ENCODE data around the gene SRMS.
"Not testable (repeated sequence)": the region's sequence is repeated elsewhere in the genome, so short reads cannot be mapped to it uniquely, and the experiment has no call there.

Gene SRMS

DNA sequence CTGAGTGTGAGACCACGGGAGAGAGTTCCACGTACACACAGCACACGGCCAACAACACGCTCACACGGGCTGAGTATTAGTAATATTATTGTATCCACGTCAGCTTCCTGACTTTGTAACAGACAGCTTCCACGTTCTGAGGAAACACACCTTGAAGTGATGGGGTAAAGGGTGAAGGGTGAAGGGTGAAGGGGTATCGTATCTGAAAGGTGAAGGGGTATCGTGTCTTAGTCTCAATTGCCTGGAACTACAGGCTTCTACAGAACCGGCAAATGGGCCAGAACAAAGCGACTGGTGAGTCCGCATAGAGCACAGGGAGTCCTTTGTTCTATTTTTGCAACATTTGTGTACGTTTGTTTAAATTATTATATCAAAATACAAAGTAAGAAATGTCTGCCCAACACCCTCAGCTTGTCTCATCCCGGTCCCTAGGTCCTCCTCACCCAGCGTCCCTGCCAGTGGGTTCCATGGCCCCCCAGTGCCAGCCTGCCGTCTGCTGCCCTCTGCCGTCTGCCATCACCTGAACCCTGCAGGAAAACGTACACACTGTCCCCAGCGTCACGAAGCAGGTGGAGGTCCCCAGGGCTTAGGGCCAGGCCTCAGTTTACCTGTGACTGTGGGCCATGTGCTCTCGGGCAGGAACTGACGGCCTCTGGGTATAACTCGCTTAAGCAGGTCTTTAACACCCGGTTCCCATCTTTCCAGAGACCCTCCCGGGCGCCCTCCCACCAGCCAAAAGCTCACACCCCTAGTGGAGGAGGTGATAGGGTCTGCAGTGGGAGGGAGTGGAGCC is 30.9 kb upstream of the SRMS start:
- DNase-seq = no peak

GRCh38 chr20:63577317-63577894 is 29.9 kb upstream of the SRMS start:
- no peak for DNase-seq

DNA sequence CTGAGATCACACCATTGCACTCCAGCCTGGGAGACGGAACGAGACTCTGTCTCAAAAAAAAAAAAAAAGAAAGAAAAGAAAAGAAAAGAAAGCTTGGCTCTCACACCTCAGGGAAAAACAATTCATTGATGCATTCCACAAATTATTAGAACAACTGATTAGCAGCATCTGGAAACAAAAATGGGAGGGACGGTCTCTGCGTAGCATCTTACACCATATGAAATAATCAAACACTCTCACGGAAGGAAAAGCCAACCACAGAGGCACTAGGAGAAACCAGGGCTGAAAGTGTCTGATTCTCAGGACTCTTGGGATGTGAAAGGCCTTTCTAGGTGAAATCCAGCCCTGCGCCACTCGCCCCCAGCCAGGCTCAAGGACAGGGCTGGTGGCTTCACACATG is 28.8 kb upstream of the SRMS start:
- no peak for DNase-seq

- DNase-seq = no peak
Observed at GRCh38 chr20:63574829-63575743, 27.5 kb upstream of the SRMS start.

DNA sequence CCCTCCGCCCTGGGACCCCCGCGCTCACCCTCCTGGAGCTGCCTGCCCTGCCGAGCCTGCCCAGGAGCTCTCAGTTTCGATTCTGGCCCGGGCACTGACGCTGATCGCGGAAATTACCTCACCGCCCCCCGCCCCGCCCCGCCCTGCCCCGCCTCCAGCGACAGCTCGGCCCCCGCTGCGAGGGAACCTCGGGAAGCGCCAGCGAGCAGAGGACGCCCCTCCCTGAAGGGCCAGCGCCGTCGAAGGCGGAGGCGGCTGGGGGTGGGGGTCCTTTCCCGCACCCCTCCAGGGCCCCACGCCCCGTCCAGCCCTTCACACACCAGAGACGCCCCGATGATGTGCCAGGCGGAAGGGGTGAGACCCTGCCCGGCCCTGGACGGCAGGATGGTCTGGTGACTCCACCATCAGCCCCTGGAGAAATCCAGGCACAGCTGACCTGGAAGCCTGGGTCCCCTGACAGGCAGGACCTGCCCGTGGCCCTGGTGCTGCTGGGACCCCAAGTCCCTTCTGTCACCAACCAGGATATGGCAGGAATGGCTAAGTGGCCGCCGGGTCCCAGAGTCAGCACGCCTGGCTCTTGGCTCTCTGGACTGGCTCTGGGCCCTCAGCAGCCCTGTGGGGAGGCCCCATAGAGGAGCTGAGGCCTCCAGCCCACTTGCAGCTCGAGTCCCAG is 26.7 kb upstream of the SRMS start, which contains the start of gene HELZ2:
Gene HELZ2, minus strand, starts transcription at position 84 of the 673 bp plus-strand sequence. CDS start 1,854 bp downstream, outside the sequence.
- DNase-seq = no peak

DNA sequence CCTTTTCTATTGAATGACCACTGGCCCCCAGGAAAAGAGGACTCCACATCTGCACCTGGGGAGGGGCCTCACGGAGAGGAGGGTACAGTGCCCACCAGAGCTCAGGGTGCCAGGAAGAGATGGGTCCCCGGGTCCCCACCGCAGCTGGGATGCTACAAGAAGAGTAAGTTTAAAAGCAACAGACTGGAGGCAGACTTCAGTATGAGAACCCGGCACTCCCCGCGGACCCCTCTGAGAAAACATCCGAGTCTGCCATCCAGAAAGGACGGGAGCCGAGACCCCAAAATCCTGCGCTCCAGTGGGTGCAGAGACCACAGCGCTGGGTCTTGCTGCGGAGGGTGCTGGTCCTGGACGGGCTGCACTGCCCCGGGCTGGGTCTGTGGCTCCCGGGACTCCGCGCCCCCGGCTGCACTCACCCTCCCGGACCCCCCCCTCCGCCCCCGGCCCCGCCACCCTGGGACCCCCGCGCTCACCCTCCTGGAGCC is 26.1 kb upstream of the SRMS start:
- DNase-seq = no peak

- DNase-seq = no peak
Observed at GRCh38 chr20:63572788-63573646, 25.5 kb upstream of the SRMS start.

GRCh38 chr20:63572071-63572787 is 24.7 kb upstream of the SRMS start:
- no peak for DNase-seq

- DNase-seq = not testable (repeated sequence)
Observed at GRCh38 chr20:63571087-63571478, 23.5 kb upstream of the SRMS start.

GRCh38 chr20:63570281-63571086 is 22.9 kb upstream of the SRMS start:
- no peak for DNase-seq

GRCh38 chr20:63568986-63569949 is 21.7 kb upstream of the SRMS start:
- no peak for DNase-seq

DNA sequence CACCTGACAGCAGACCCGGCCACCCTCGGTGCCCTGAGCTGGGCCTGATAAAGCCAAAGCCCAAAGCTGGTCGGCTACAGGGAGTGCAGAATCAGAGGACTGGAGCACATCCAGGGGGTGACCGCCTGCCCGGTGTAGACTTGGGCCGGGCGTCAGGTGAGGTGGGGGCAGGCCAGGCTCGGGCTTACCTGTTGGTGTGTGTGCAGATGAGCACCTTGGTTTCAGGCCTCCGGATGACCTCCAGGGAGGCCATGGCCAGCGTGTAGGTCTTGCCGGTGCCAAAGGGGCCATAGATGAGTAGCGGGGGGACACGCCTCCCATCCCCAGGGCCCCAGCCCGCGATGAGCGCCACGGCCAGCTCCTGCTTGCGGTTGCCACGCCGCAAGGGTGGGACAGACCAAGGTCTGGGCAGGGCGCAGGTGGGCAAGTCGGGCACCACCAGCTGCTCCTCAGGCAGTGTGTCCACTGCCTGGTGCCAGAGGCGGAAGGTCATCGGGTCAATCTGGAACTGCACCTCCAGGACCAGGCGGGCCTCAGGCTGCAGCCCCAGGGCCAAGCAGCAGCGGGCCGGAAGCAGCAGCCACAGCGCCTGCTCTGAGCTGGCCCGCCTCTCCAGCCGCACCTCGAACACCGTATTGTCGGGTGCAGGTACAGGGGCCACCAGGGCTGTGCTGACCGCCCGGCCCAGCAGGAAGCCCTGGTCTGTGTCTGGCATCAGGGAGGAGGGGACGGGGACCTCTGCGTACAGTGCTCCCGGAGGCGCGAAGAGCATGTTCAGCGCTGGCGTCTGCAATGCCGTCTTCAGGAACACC is 20.8 kb upstream of the SRMS start:
- no peak for DNase-seq

DNA sequence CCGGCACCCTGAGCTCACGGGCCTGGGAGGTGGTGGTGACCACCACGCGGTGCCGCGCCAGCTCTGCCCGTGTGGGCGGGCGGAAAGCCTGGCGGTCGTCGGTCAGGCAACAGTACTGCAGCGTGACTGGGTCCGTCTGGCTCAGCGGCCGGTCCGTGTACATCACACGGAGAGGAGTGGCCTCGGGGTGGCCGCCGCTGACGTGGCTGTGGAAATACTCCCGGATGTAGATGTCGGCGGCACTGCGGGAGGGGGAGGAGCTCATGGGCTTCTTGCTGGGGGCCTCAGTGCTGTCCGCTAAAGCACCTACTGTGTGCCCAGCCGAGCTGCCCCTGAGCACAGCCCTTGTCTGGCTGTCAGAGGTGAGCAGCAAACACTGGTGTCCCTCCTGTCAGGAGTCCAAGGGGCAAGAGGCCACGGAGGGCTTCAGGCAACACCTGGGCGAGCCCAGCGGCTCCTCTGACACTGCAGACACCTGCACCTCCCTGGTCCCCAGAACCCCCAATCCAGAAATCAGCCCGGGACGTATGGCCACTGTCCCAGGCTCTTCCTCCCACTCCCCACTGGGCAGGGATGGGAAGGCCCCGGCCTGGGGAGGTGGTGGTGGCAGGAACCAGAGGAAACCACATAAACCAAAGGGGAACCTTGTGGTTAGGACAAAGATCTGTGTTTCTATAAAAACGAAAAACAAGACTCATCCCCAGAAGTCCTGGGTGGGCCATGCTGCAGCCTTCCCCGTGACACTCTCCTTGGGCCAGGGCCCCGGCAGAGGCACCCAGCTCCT is 20.0 kb upstream of the SRMS start:
- no peak for DNase-seq

DNA sequence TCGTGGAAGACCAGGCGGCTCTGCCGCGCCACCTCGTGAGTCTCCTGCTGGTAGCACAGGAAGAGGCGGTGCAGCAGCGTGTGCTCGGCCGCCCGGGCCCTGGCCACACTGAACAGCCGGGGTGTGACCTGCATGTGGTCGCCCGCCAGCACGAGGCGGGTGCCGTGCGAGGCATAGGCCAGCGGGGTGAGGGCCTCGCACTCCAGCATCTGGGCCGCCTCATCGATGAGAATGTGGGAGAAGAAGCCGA is 19.5 kb upstream of the SRMS start:
- DNase-seq = no peak

- no peak for DNase-seq
Observed at GRCh38 chr20:63566395-63567135, 19.0 kb upstream of the SRMS start.

DNA sequence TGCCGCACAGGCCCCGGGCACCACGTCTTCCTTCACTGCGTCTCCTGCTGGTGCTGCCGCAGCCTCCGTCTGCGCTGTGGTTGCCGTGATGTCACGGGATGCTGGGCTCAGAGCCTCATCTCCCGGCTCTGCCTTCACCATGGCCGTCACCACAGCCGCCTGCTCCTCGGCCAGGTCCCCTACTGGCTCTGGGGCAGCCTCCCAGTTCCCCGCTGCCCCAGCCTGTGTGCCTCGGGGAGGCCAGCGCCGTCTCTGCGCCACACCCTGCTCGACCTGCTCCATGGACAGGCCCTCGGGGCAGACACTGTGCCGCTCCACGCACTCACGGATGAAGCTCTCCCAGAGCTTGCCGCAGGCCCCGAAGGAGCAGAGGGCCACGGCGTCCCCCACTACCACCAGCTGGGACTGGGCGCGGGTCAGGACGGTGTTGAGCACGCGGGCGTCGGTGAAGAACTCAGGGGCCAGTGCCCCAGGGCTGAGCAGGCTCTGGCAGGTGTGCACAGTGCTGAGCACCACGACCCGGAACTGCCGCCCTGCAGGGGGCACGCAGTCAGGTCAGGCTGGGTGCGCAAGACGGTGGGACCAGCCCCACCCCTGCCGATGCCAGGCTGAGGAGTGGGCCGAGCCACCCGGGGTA is 18.3 kb upstream of the SRMS start:
- no peak for DNase-seq
